ENCODE data around the gene ACLY.

The ACLY gene

DNA sequence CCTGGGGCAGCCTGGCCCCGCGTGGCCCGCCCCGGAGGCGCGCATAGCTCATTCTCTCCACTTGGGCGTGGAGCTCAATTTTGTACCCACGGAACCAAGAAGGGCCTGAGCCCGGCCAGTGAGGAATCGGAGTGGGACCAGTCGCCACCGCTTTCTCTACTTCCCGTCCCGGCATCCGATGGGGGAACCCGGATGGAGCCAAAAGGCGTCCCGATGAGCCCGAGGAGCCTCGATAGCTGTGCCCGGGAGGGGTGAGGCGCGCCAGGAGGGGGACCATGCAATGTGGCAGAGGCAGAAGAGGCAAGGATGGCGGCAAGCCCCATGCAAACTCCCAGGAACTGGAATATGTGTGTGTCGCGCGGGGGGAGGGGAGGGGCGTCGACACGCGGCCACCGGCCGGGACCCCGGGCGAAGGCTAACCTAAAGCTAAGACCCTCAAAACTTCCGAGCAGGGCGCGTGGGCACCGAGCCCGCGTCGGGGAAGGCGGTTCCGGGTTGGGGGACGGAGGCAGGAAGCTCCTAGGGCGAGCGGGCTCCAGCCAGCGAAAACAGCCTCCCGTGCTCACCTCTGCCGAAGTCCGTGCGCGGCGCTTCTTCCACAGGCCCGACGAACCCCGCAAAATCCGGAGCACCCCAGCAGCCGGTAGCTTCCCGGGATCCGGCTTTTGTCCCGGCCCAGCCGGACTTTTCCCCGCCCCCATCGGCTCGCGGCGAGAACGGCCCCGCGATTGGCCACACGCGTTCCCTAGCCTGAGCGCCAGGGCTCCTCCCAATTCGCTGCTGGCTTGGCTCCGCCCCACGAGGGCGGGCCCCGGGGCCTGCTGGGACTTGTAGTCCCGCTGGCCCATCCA lies at the start of gene ACLY:
Gene ACLY (minus strand): TSS at position 638 of the 851 bp plus-strand sequence. CDS start 5,078 bp downstream, outside the sequence.
- DNase-seq (ENCODE audit: low read depth): peak; percentile 84

GRCh38 chr17:41967921-41968578 lies 49.3 kb upstream of the ACLY start:
- DNase-seq (ENCODE audit: low read depth): no peak

- no peak for DNase-seq (ENCODE audit: low read depth)
These were observed 48.6 kb upstream of the ACLY start for GRCh38 chr17:41967141-41967920.

DNA sequence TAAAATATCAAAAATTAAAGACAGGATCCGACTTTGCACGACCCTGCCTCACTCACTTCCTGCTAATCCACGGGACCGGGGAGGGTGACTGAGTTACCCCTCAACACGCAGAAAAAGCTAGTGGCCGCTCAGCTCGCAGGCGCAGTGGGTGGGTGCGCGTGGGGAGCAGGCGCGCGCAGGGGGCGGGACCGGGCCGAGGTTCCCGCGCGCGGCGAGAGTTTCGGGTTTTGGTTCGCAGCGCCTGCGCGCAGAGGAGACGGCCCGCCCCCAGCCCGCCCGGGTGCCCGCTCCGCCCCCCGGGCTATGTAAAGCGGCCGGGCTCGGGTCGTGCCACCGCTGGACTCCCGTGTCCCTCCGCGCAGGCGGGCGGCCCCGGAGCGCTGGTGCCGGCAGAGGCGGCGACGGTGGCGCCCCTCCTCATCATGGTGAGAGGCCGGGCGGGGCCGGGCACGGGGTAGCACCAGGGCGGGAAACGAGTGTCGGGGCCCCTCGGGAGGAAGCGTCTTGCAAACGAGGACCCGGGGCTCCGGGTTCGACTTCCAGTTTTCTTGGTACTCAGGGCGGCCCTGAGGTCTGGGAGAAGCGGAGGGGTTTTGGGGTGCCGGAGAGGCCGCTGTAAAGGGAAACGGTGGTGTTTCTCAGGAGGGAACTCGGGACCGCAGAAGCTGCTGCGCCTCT lies 47.9 kb upstream of the ACLY start, which contains the start of gene CNP:
Gene CNP (plus strand): TSS at position 333 of the 678 bp plus-strand sequence. CDS start 90 bp downstream, at position 423.
- peak; percentile 84 for DNase-seq (ENCODE audit: low read depth)

DNA sequence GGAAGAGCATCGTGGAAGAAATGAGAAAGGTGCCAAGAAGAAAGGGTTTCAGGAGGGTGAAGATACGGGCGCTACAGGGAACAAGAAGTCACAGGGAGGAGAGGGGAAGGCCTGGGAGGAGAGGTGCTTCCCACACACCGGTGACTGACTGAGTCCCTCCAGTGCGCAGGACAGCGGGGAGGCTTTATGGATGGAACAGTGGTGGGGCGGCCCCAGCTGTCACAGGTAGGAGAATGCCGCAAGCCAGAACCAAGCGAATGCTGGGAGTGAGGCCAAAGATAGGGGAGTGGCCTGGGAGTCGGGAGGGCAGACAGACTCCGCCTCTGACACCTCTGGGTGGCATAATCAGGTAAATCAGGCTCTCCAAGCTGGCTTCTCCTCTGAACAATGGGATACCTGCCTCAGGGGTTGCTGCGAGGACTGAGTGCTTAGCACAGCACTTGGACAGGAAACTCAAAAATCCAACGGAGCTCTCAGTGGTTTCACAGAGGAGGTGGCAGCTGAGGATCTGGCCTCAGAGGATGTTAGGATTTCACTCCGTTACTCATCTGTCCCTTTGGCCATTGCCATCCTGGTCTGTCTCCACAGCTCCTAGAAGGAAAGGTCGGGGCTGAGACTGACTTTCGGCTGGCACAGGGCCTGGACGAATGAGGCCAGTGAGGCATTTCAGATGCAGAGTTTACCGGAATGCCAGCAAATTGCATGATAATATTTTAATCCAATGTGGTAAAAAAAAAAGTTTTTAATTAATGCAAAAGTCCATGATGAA lies 47.1 kb upstream of the ACLY start:
- DNase-seq (ENCODE audit: low read depth): peak; percentile 24

GRCh38 chr17:41962768-41963434 lies 44.1 kb upstream of the ACLY start:
- peak; percentile 62 for DNase-seq (ENCODE audit: low read depth)

GRCh38 chr17:41962111-41962510 lies 43.4 kb upstream of the ACLY start:
- no peak for DNase-seq (ENCODE audit: low read depth)

- no peak for DNase-seq (ENCODE audit: low read depth)
These were observed 40.8 kb upstream of the ACLY start for GRCh38 chr17:41959336-41960095.

DNA sequence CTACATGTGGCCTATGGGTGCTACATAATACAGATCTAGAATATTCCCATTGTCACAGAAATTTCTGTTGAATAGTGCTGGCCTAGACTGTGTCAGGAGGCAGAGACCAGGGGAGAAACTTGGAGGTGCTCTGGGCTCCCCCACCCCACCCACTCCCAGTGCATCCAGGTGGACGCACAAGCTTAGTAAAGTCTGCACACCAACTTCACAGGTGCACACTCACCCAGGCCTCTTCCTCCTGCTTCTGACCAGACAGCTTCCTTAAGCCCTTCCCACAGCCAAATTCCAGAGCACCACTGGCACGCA lies 40.2 kb upstream of the ACLY start:
- DNase-seq (ENCODE audit: low read depth): no peak

- DNase-seq (ENCODE audit: low read depth): no peak
These were observed 39.2 kb upstream of the ACLY start for GRCh38 chr17:41957869-41958439.

- no peak for DNase-seq (ENCODE audit: low read depth)
These were observed 38.5 kb upstream of the ACLY start for GRCh38 chr17:41957031-41957868.

- no peak for DNase-seq (ENCODE audit: low read depth)
These were observed 37.8 kb upstream of the ACLY start for GRCh38 chr17:41956522-41956921.

DNA sequence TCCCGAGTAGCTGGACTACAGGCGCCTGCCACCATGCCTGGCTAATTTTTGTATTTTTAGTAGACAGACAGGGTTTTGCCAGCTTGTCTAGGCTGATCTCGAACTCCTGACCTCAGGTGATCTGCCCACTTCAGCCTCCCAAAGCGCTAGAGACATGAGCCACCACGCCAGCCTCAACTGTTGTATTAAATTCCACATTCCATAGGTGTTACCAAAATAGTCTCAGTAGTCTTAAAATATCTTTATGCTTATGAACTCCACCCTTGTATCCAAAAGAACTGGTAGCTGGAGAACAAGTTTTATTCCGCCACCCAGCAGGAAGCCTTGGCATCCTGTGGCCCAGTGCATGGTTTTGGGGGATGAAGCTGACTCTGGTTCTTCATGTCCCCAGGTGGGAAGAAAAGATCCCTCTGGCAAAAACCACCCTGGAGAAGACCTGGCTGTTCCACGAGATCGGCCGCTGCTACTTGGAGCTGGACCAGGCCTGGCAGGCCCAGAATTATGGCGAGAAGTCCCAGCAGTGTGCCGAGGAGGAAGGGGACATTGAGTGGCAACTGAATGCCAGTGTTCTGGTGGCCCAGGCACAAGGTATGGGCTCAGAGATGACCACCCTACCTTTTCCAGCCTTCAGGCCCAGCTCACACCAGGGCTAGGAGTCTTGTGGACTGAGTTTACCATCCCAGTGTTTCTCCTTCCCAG lies 30.2 kb upstream of the ACLY start:
- no peak for DNase-seq (ENCODE audit: low read depth)

DNA sequence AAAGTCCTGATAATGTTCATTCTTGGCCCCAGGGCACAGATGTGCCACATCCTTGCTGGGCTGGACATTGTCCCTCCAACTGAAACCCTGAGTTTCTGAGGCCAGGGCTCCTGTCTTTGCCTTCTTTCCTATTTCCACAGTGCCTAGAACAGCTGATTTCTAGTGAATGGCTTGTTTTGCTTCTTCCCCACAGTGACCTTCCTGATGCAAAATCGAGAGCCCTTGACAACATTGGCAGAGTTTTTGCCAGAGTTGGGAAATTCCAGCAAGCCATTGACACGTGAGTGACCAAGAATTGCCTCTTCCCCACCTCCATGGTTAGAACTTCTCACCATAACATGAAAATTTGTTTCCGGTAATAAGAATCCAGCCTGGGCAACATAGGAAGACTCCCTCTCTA lies 26.2 kb upstream of the ACLY start:
- DNase-seq (ENCODE audit: low read depth): no peak

DNA sequence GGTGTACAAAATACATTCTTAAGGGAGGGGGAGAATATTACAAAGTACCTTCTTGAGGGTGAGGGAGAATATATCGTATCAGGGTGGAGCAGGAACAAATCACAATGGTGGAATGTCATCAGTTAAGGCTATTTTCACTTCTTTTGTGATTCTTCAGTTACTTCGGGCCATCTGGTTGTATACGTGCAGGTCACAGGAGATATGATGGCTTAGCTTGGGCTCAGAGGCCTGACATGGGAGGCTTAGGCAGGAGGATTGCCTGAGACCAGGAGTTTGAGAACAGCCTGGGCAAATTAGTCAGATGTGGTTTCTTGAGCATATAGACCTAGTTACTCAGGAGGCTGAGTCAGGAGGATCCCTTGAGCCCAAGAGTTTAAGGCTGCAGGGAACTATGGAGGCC lies 24.7 kb upstream of the ACLY start:
- DNase-seq (ENCODE audit: low read depth): no peak

DNA sequence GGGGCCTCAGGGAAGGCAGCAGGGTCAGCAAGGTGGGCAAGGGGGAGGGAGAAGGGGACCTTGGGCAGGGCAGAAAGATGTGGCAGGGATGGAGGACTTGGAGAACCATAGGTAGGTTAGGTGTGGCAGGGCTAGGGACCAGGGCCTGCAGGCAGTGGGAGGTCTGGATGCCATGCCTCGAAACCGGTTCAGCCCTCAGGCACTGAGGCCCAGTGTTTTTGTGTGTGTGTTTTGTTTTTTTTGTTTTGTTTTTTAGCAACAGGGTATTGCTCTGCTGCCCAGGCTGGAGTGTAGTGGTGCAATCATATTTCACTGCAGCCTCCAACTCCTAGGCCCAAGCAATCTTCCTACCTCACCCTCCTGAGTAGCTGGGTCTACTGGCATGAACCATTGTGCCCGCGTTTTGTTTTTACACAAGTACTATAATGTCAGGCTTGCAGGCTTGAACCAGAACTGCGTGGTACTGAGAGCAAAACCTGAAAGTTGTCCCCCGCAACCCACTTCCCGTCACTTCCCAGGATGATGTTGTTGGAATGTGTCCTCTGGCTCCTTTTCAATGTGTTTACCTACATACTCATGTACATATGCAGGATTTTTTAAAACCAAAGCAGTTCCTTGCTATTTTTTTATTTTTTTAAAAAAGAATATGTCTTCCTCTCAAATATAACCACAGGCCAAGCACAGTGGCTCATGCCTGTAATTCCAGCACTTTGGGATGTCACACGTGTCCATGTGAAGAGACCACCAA lies 24.0 kb upstream of the ACLY start:
- DNase-seq (ENCODE audit: low read depth): no peak

DNA sequence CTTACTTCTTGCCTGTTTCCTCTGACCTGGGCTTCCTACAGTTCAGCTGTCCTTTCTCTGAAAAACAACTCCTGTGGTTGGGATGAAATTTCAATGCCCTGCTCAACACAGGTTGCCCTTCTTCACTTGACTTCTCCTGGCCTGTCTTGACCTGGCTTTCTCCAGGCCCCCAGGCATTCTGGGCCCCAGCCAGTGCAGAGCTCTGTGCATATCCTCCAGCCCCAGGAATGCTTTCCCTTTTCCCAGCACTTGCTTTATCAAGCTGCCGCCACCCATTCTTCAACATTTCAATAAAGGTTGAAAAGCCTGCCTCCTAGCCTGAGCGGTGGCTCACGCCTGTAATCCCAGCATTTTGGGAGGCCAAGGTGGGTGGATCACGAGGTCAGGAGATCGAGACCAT lies 22.4 kb upstream of the ACLY start:
- no peak for DNase-seq (ENCODE audit: low read depth)

Measured in stimulated activated CD8-positive, alpha-beta memory T cell treated with anti-CD3 and anti-CD28 coated beads, Interleukin-15, amount 100 ng/mL, for 1 hour (primary cell).